ENCODE data around the gene CST2. TPM values are rescaled to one million over a fixed set of nuclear protein-coding genes. Genes with fewer than 3 reads are reported as not detected.
"Not testable (repeated sequence)": the region's sequence is repeated elsewhere in the genome, so short reads cannot be mapped to it uniquely, and the experiment has no call there.

The CST2 gene
- polyA plus RNA-seq, 4 donors = 0.31 TPM; not detected in 3

DNA sequence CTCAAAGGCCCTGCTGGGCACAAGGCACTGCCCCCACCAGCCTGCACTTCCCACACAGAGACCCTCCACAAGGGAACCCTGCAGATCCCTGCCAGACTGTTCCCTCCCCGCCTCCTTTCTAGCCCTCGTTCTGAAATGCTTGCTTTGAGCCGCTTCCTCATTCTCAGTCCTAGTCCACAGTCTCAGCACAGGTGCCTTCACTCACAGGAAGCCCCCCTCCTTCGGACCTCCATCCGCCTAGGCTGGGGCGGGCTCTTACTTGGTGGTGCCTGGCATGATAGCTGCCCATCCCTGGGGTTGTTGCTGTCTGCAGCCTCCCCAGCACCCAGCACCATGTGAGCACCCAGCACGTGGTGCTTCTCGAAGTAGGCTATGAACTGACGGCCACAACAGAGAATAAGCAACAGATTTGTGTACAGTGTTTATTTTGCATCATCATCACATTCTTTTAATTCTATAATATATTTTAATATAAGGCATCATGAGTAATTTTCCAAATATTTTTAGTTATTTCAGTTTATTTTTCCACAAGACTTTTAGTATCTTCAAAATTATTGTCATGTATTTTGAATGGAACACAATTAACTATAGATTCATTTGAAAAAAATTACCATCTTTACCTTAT, 40.7 kb upstream of the CST2 start:
- WGBS, 3 donors = 42 to 58% (median 52%) methylated on average over 9 of the region's 9 CpGs
- H3K4me1 ChIP-seq (ENCODE audit: control insufficient read depth in 3 of 3, insufficient read depth in 2 of 3, low read depth in 1 of 3, low read length in 2 of 3) = no peaks in the 10 kb centered on the region
- DNase-seq = no peak
- H3K27ac ChIP-seq (ENCODE audit: low read depth in 1 of 3, low read length in 2 of 3) = no peak overlapping the region
- H3K9me3 ChIP-seq (ENCODE audit: control insufficient read depth in 2 of 2, insufficient read depth in 1 of 2, low read depth in 1 of 2, low read length in 1 of 2) = no peaks in the 10 kb centered on the region
- H3K36me3 ChIP-seq (ENCODE audit: control insufficient read depth in 3 of 3, insufficient read depth in 2 of 3, low read depth in 1 of 3, low read length in 3 of 3) = no peaks in the 10 kb centered on the region
- peaks cover 0 to 4% (median 0%) of the 10 kb centered on the region in 3 donors for H3K27me3 ChIP-seq (ENCODE audit: control insufficient read depth in 3 of 3, insufficient read depth in 3 of 3, low read length in 3 of 3)
- no peak for FAIRE-seq
- no peak overlapping the region for H3K4me3 ChIP-seq (ENCODE audit: low read depth in 1 of 3, low read length in 3 of 3)

DNA sequence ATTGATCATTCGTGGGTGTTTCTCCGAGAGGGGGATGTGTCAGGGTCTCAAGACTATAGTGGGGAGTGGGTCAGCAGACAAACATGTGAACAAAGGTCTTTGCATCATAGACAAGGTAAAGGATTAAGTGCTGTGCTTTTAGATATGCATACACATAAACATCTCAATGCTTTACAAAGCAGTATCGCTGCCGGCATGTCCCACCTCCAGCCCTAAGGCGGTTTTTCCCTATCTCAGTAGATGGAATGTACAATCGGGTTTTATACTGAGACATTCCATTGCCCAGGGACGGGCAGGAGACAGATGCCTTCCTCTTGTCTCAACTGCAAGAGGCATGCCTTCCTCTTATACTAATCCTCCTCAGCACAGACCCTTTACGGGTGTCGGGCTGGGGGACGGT, 34.2 kb upstream of the CST2 start:
- WGBS, 3 donors = 57 to 63% (median 60%) methylated on average over 9 of the region's 10 CpGs
- FAIRE-seq = not testable (repeated sequence)

DNA sequence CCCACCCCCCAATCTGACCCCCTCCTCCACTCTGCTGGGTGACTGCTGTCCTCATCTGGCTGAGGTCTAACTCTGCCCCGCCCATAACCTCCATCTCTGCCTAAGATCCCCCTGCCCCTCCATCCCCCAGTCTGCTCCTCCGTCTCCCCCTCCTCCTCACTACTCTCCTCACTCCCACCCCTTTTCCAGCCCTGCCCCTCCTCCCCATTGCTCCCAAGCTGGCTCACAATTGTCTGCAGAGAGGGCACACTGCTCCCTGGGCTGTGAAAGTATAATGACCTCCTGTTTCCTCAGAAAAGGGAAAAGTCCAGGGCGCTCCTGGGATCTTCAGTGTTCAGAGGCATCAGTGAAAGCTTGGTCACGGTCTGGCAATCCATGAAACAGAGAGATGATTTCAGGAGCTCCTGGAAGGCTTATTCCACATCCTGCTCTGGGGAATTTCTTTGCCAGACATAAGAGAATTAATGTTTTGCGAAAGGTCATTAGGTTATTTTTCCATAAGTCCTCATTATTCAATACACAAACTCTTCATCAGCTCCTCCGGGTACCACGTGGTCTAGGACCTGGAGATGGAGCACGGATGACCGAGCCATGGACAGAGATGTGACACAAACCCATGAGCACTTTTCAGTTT, 31.6 kb upstream of the CST2 start:
- Histone ChIP-seq H3K27ac (ENCODE audit: low read depth in 1 of 3, low read length in 2 of 3) (no peak overlapping the region), H3K4me3 (ENCODE audit: low read depth in 1 of 3, low read length in 3 of 3) (no peak overlapping the region), H3K27me3 (ENCODE audit: control insufficient read depth in 3 of 3, insufficient read depth in 3 of 3, low read length in 3 of 3) (no peaks in the 10 kb centered on the region), H3K4me1 (ENCODE audit: control insufficient read depth in 3 of 3, insufficient read depth in 2 of 3, low read depth in 1 of 3, low read length in 2 of 3) (no peaks in the 10 kb centered on the region), H3K36me3 (ENCODE audit: control insufficient read depth in 3 of 3, insufficient read depth in 2 of 3, low read depth in 1 of 3, low read length in 3 of 3) (no peaks in the 10 kb centered on the region), H3K9me3 (ENCODE audit: control insufficient read depth in 2 of 2, insufficient read depth in 1 of 2, low read depth in 1 of 2, low read length in 1 of 2) (no peaks in the 10 kb centered on the region)
- DNase-seq = no peak
- FAIRE-seq = no peak
- WGBS, 3 donors = 47 to 54% (median 48%) methylated on average over 8 to 9 of the region's 9 CpGs

More for the DNA sequence above, 34.2 kb upstream of the CST2 start:
- not testable (repeated sequence) for H3K9me3 ChIP-seq (ENCODE audit: control insufficient read depth in 2 of 2, insufficient read depth in 1 of 2, low read depth in 1 of 2, low read length in 1 of 2); H3K4me1 ChIP-seq (ENCODE audit: control insufficient read depth in 3 of 3, insufficient read depth in 2 of 3, low read depth in 1 of 3, low read length in 2 of 3); H3K27ac ChIP-seq (ENCODE audit: low read depth in 1 of 3, low read length in 2 of 3); H3K36me3 ChIP-seq (ENCODE audit: control insufficient read depth in 3 of 3, insufficient read depth in 2 of 3, low read depth in 1 of 3, low read length in 3 of 3); H3K27me3 ChIP-seq (ENCODE audit: control insufficient read depth in 3 of 3, insufficient read depth in 3 of 3, low read length in 3 of 3); DNase-seq; H3K4me3 ChIP-seq (ENCODE audit: low read depth in 1 of 3, low read length in 3 of 3)

DNA sequence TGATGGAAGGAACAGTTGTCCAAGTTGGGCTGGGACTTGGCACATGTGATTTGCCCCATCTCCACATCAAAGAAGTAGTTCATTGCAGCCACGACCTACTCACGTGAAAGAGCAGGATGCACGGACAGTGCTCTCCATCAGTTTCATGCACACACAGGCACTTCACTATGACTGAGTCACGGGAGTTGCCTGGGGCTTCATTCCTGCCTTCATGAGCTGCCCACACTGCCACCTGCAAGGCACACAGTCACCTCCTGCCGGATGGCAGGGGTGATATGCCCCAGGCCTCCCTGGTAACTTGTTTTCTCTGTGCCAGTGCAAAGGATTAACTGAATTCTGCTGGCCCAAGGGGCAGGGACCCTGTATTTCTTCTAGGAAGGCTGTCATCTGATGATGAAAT, 30.2 kb upstream of the CST2 start:
- 71 to 79% (median 72%) methylated on average over 5 of the region's 5 CpGs for WGBS, 3 donors
- DNase-seq (no peak), FAIRE-seq (no peak)
- Histone ChIP-seq H3K36me3 (ENCODE audit: control insufficient read depth in 3 of 3, insufficient read depth in 2 of 3, low read depth in 1 of 3, low read length in 3 of 3) (no peaks in the 10 kb centered on the region), H3K27ac (ENCODE audit: low read depth in 1 of 3, low read length in 2 of 3) (no peak overlapping the region), H3K4me1 (ENCODE audit: control insufficient read depth in 3 of 3, insufficient read depth in 2 of 3, low read depth in 1 of 3, low read length in 2 of 3) (no peaks in the 10 kb centered on the region), H3K4me3 (ENCODE audit: low read depth in 1 of 3, low read length in 3 of 3) (no peak overlapping the region), H3K9me3 (ENCODE audit: control insufficient read depth in 2 of 2, insufficient read depth in 1 of 2, low read depth in 1 of 2, low read length in 1 of 2) (no peaks in the 10 kb centered on the region), H3K27me3 (ENCODE audit: control insufficient read depth in 3 of 3, insufficient read depth in 3 of 3, low read length in 3 of 3) (no peaks in the 10 kb centered on the region)

DNA sequence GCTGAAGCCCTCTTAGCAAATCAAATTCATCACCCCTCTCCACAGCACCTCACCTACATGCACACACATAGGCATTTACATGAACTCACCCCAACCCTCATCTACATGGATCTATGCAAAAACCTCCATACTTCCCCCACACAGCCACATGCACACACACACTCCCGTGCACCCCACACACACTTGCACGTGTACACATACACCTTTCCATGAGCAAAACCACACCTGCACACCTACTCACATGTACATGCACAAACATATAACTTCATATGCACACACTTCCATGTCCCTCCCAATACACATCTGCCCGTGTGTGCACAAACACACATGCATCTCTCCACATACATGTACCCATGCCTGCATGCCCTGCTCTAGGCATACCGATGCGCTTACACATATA, 29.7 kb upstream of the CST2 start:
- WGBS, 3 donors = 88 to 92% (median 90%) methylated on average over 5 of the region's 5 CpGs

DNA sequence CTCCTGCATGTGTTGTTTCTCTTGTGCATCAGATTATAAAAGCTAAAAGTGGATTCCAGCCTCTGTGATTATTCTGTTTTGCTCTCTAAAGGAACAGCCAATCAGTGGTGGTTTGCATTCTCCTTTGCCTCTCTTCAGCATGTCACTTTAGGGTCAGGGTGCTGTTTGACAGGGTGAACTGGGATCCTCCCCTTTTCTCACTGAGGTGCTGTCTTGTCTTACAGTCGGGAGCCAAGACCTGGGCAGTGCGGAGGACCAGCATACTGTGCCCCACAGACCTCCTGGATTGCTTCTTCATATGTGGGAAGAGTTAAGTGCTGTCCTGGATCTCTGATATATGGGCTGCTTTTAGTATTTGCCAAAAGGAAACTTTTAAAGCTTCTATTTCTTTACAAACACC, 15.2 kb upstream of the CST2 start:
- Histone ChIP-seq H3K4me1 (ENCODE audit: control insufficient read depth in 3 of 3, insufficient read depth in 2 of 3, low read depth in 1 of 3, low read length in 2 of 3) (no peaks in the 10 kb centered on the region), H3K36me3 (ENCODE audit: control insufficient read depth in 3 of 3, insufficient read depth in 2 of 3, low read depth in 1 of 3, low read length in 3 of 3) (no peaks in the 10 kb centered on the region), H3K27me3 (ENCODE audit: control insufficient read depth in 3 of 3, insufficient read depth in 3 of 3, low read length in 3 of 3) (no peaks in the 10 kb centered on the region), H3K27ac (ENCODE audit: low read depth in 1 of 3, low read length in 2 of 3) (no peak overlapping the region), H3K4me3 (ENCODE audit: low read depth in 1 of 3, low read length in 3 of 3) (no peak overlapping the region), H3K9me3 (ENCODE audit: control insufficient read depth in 2 of 2, insufficient read depth in 1 of 2, low read depth in 1 of 2, low read length in 1 of 2) (no peaks in the 10 kb centered on the region)
- no peak for FAIRE-seq
- 60 to 67% (median 62%) methylated on average over 2 of the region's 2 CpGs for WGBS, 3 donors
- DNase-seq = no peak

More for the DNA sequence above, 29.7 kb upstream of the CST2 start:
- H3K4me3 ChIP-seq (ENCODE audit: low read depth in 1 of 3, low read length in 3 of 3) = no peak overlapping the region
- no peak overlapping the region for H3K27ac ChIP-seq (ENCODE audit: low read depth in 1 of 3, low read length in 2 of 3)
- H3K9me3 ChIP-seq (ENCODE audit: control insufficient read depth in 2 of 2, insufficient read depth in 1 of 2, low read depth in 1 of 2, low read length in 1 of 2) = no peaks in the 10 kb centered on the region
- DNase-seq (no peak), FAIRE-seq (no peak)
- H3K27me3 ChIP-seq (ENCODE audit: control insufficient read depth in 3 of 3, insufficient read depth in 3 of 3, low read length in 3 of 3) = no peaks in the 10 kb centered on the region
- no peaks in the 10 kb centered on the region for H3K4me1 ChIP-seq (ENCODE audit: control insufficient read depth in 3 of 3, insufficient read depth in 2 of 3, low read depth in 1 of 3, low read length in 2 of 3)
- H3K36me3 ChIP-seq (ENCODE audit: control insufficient read depth in 3 of 3, insufficient read depth in 2 of 3, low read depth in 1 of 3, low read length in 3 of 3) = no peaks in the 10 kb centered on the region

DNA sequence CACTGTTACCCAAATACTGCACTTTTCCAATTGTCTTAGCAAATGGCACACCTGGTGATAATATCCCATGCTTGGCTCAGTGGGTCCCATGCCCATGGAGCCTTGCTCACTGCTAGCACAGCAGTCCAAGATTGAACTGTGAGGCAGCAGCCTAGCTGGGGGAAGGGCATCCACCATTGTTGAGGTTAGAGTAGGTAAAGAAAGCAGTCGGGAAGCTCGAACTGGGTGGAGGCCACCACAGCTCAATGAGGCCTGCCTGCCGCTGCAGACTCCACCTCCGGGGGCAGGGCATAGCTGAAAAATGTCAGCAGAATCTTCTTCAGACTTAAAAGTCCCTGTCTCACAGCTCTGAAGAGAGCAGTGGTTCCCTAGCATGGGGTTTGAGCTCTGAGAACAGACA, 9.2 kb upstream of the CST2 start:
- FAIRE-seq = no peak
- WGBS, 3 donors = 63 to 83% (median 63%) methylated on average over 2 to 4 of the region's 4 CpGs
- Histone ChIP-seq H3K4me3 (ENCODE audit: low read depth in 1 of 3, low read length in 3 of 3) (no peak overlapping the region), H3K36me3 (ENCODE audit: control insufficient read depth in 3 of 3, insufficient read depth in 2 of 3, low read depth in 1 of 3, low read length in 3 of 3) (no peaks in the 10 kb centered on the region), H3K27ac (ENCODE audit: low read depth in 1 of 3, low read length in 2 of 3) (no peak overlapping the region), H3K27me3 (ENCODE audit: control insufficient read depth in 3 of 3, insufficient read depth in 3 of 3, low read length in 3 of 3) (no peaks in the 10 kb centered on the region), H3K9me3 (ENCODE audit: control insufficient read depth in 2 of 2, insufficient read depth in 1 of 2, low read depth in 1 of 2, low read length in 1 of 2) (no peaks in the 10 kb centered on the region), H3K4me1 (ENCODE audit: control insufficient read depth in 3 of 3, insufficient read depth in 2 of 3, low read depth in 1 of 3, low read length in 2 of 3) (no peaks in the 10 kb centered on the region)
- DNase-seq = no peak

DNA sequence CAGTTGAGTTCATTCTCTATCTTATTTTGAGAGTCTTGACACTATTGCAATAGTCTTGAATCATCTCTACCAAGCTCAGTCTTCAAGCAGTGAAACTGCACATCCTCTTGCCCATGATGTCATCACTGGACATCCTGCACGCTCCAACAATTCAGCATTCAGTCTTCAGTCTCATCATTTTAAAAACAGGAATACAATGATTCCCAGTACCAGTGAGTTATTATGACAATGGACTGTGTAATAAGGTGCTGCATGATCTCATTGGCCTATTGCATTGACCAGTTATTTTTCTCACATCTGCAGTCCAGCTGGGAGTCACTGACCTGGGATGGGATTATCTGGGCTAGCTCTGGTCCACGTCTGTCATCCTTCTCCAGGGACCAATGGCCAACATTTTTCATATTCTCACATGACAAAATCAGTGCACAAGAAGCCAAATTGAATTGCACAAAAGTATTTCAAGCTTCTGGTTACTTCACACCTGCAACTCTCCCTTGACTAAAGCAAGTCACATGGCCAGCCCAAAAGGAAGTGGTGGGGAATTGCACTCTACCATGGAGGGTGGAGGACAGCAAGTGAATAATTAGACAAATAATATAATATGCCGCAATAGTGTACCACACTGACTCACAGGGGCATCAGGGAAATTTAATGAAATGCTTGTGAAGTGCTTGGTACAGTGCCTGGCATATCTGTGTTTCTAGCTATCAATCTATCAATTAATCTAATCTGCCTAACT, 6.4 kb upstream of the CST2 start:
- Histone ChIP-seq H3K4me1 (ENCODE audit: control insufficient read depth in 3 of 3, insufficient read depth in 2 of 3, low read depth in 1 of 3, low read length in 2 of 3) (no peaks in the 10 kb centered on the region), H3K27me3 (ENCODE audit: control insufficient read depth in 3 of 3, insufficient read depth in 3 of 3, low read length in 3 of 3) (no peaks in the 10 kb centered on the region), H3K27ac (ENCODE audit: low read depth in 1 of 3, low read length in 2 of 3) (no peak overlapping the region), H3K9me3 (ENCODE audit: control insufficient read depth in 2 of 2, insufficient read depth in 1 of 2, low read depth in 1 of 2, low read length in 1 of 2) (no peaks in the 10 kb centered on the region), H3K36me3 (ENCODE audit: control insufficient read depth in 3 of 3, insufficient read depth in 2 of 3, low read depth in 1 of 3, low read length in 3 of 3) (no peaks in the 10 kb centered on the region), H3K4me3 (ENCODE audit: low read depth in 1 of 3, low read length in 3 of 3) (no peak overlapping the region)
- FAIRE-seq (no peak), DNase-seq (no peak)
- 42 to 60% (median 56%) methylated on average over 3 of the region's 3 CpGs for WGBS, 3 donors
